ENCODE data around the gene CRIP2.

CRIP2 gene

GRCh38 chr14:105489542-105490266 is 15.1 kb downstream of the CRIP2 start:
- DNase-seq = peak; percentile 71 to 84

GRCh38 chr14:105490267-105490571 is 15.6 kb downstream of the CRIP2 start:
- DNase-seq = peak in 1 of 2 donors; percentile 73

GRCh38 chr14:105490572-105491365 is 16.1 kb downstream of the CRIP2 start, which contains the start of gene TEDC1:
Gene TEDC1, plus strand, starts transcription at chr14:105491246. Its CDS starts 130 bp downstream, at chr14:105491376.
- peak; percentile 99 to 100 for DNase-seq

- peak; percentile 42 to 70 for DNase-seq
These were observed 16.8 kb downstream of the CRIP2 start for GRCh38 chr14:105491366-105491973.

GRCh38 chr14:105492031-105492970 is 17.7 kb downstream of the CRIP2 start:
- no peak for DNase-seq

- DNase-seq = no peak
These were observed 18.6 kb downstream of the CRIP2 start for GRCh38 chr14:105492971-105493871.

- DNase-seq = no peak
These were observed 19.4 kb downstream of the CRIP2 start for GRCh38 chr14:105493921-105494605.

- DNase-seq = no peak
These were observed 19.9 kb downstream of the CRIP2 start for GRCh38 chr14:105494606-105494929.

- no peak for DNase-seq
These were observed 20.7 kb downstream of the CRIP2 start for GRCh38 chr14:105495101-105495989.

- no peak for DNase-seq
These were observed 21.6 kb downstream of the CRIP2 start for GRCh38 chr14:105495990-105496830.

- DNase-seq = no peak
These were observed 22.4 kb downstream of the CRIP2 start for GRCh38 chr14:105496831-105497591.

GRCh38 chr14:105497671-105498429 is 23.2 kb downstream of the CRIP2 start:
- no peak for DNase-seq

GRCh38 chr14:105498430-105499255 is 24.0 kb downstream of the CRIP2 start:
- no peak for DNase-seq

GRCh38 chr14:105499256-105500035 is 24.8 kb downstream of the CRIP2 start:
- DNase-seq = no peak

- DNase-seq = no peak
These were observed 25.6 kb downstream of the CRIP2 start for GRCh38 chr14:105500036-105500725.
